Nephron progenitor cell (in vitro differentiated cells): ENCODE results near the gene KIF1A.

Experiments
- DNase-seq: peaks from one replicate; pipeline ENCODE4 v3.0.0; 2021
- H3K27ac Mint-ChIP-seq: 2 replicates; pipeline ENCODE4 v1.8.0; 2021; ENCODE audit warnings: mild to moderate bottlenecking, moderate library complexity, mixed read lengths
- H3K27me3 Mint-ChIP-seq: 2 replicates; pipeline ENCODE4 v1.8.0; 2021; ENCODE audit warnings: mild to moderate bottlenecking, low read depth, mixed read lengths; ENCODE audit not compliant: poor library complexity
- H3K36me3 Mint-ChIP-seq: 2 replicates; pipeline ENCODE4 v1.8.0; 2021; ENCODE audit warnings: low read depth, mixed read lengths
- H3K4me1 Mint-ChIP-seq: 2 replicates; pipeline ENCODE4 v1.8.0; 2021; ENCODE audit warnings: mixed read lengths
- H3K4me3 Mint-ChIP-seq: 2 replicates; pipeline ENCODE4 v1.8.0; 2021; ENCODE audit warnings: mild to moderate bottlenecking, moderate library complexity, mixed read lengths
- H3K9me3 Mint-ChIP-seq: 2 replicates; pipeline ENCODE4 v1.8.0; 2021; ENCODE audit warnings: mild to moderate bottlenecking, moderate library complexity, mixed read lengths
- CTCF ChIP-seq: fragments of 200-600 bp; sonication (generic); IDR thresholded peaks from 2 replicates; pipeline ENCODE4 v1.5.0; 2021; ENCODE audit warnings: antibody characterized with exemption

Gene KIF1A

GRCh38 chr2:240856151-240856980 is 36.3 kb upstream of the KIF1A start:
- Mint-ChIP-seq H3K36me3 (no peaks in the 10 kb centered on the region), H3K27me3 (peaks cover 24% of the 10 kb centered on the region), H3K9me3 (peaks cover 22% of the 10 kb centered on the region), H3K4me1 (peaks cover 13% of the 10 kb centered on the region), H3K27ac (no peak overlapping the region), H3K4me3 (no peak overlapping the region)
- TF ChIP-seq CTCF, result peak; percentile 9
- DNase-seq, result no peak

- TF ChIP-seq CTCF, result no peak
- Mint-ChIP-seq H3K9me3 (peaks cover 22% of the 10 kb centered on the region), H3K27ac (no peak overlapping the region), H3K36me3 (no peaks in the 10 kb centered on the region), H3K27me3 (peaks cover 21% of the 10 kb centered on the region), H3K4me1 (peaks cover 14% of the 10 kb centered on the region), H3K4me3 (no peak overlapping the region)
- no peak for DNase-seq
Measured at GRCh38 chr2:240855670-240856069, 35.7 kb upstream of the KIF1A start.

- Mint-ChIP-seq H3K4me3 (no peak overlapping the region), H3K27ac (no peak overlapping the region), H3K4me1 (peaks cover 14% of the 10 kb centered on the region), H3K36me3 (no peaks in the 10 kb centered on the region), H3K9me3 (peaks cover 22% of the 10 kb centered on the region), H3K27me3 (peaks cover 10% of the 10 kb centered on the region)
- TF ChIP-seq CTCF, result no peak
- DNase-seq, result no peak
Measured at GRCh38 chr2:240852671-240853314, 32.8 kb upstream of the KIF1A start.

- Mint-ChIP-seq H3K36me3 (no peaks in the 10 kb centered on the region), H3K4me3 (no peak overlapping the region), H3K27ac (no peak overlapping the region), H3K4me1 (peaks cover 10% of the 10 kb centered on the region), H3K9me3 (peaks cover 22% of the 10 kb centered on the region), H3K27me3 (peaks cover 17% of the 10 kb centered on the region)
- peak; percentile 97 for DNase-seq
- TF ChIP-seq CTCF, result peak; percentile 94
Measured at GRCh38 chr2:240851078-240851991, 31.3 kb upstream of the KIF1A start.

- no peak for TF ChIP-seq CTCF
- Mint-ChIP-seq H3K4me3 (no peak overlapping the region), H3K27ac (no peak overlapping the region), H3K9me3 (peaks cover 22% of the 10 kb centered on the region), H3K27me3 (peaks cover 22% of the 10 kb centered on the region), H3K4me1 (peaks cover 10% of the 10 kb centered on the region), H3K36me3 (no peaks in the 10 kb centered on the region)
- no peak for DNase-seq
Measured at GRCh38 chr2:240850756-240851077, 30.7 kb upstream of the KIF1A start.
